H1 (cell line): Measurements from ENCODE around the gene FAM163A. TPM values are rescaled to one million over a fixed set of nuclear protein-coding genes. Genes with fewer than 3 reads are reported as not detected.

Experiments used
- CREB1 ChIP-seq: IDR thresholded peaks from 2 replicates; pipeline ENCODE4 v1.6.1; 2012; ENCODE audit warnings: inconsistent platforms
- HDAC6 ChIP-seq: IDR thresholded peaks from one replicate; pipeline ENCODE4 v1.7.1; 2012; ENCODE audit warnings: low read depth, mild to moderate bottlenecking, inconsistent platforms, low read length, moderate library complexity
- MAFK ChIP-seq: IDR thresholded peaks from 2 replicates; pipeline ENCODE4 v1.6.1; 2012; ENCODE audit warnings: low read depth, mild to moderate bottlenecking, improper control_type of control experiment, low read length
- POLR2A ChIP-seq, 2 experiments: IDR thresholded peaks; 1 replicate in 1 of 2; 2 replicates in 1 of 2; pipeline ENCODE4 v1.6.1; 2011; ENCODE audit warnings: low read depth in 2 of 2, low read length in 2 of 2, mild to moderate bottlenecking in 2 of 2; ENCODE audit errors: control extremely low read depth in 1 of 2
- RFX5 ChIP-seq: IDR thresholded peaks from 2 replicates; pipeline ENCODE4 v1.6.1; 2011; ENCODE audit warnings: low read depth, low read length, improper control_type of control experiment, borderline replicate concordance
- RNF2 ChIP-seq: fragments of 200-900, 300-1000 bp; sonication (generic); IDR thresholded peaks from 2 replicates; pipeline ENCODE4 v1.7.1; 2016; ENCODE audit warnings: borderline replicate concordance, low read depth, mild to moderate bottlenecking, antibody characterized with exemption, low read length; ENCODE audit not compliant: poor library complexity, severe bottlenecking; ENCODE audit errors: missing control alignments
- SP1 ChIP-seq: IDR thresholded peaks from 2 replicates; pipeline ENCODE4 v1.6.1; 2011; ENCODE audit warnings: low read depth, low read length
- SP4 ChIP-seq: IDR thresholded peaks from 2 replicates; pipeline ENCODE4 v1.6.1; 2012; ENCODE audit warnings: low read length, inconsistent platforms
- ZNF274 ChIP-seq: IDR thresholded peaks from 2 replicates; pipeline ENCODE4 v1.7.0; 2012; ENCODE audit warnings: low read length, borderline replicate concordance; ENCODE audit errors: extremely low read depth
- polyA plus RNA-seq, 7 experiments: library from polyadenylated mRNA; depleted of rRNA in 3 of 7; stranded (reverse) in 5 of 7; unstranded in 2 of 7; fragments of >200 nt in 5 of 7; fragments of 200-250 nt in 2 of 7; gene quantifications; 1 replicate in 5 of 7; 2 replicates in 1 of 7; 4 replicates in 1 of 7; pipeline versions ENCODE4 v1.2.1 to v1.2.3, GENCODE V29; 2011 to 2013; ENCODE audit warnings: missing spikeins in 2 of 7, mixed read lengths in 2 of 7
- total RNA-seq: library from RNA; stranded (reverse); fragmentation: NEBNext Ultra II Directional; extraction: Animal tissue kit (Norgen Biotek cat#: 25700); gene quantifications from 2 replicates; pipeline ENCODE4 v1.2.1, GENCODE V29; 2021
- TF ChIP-seq, protein P1 (sequence below): IDR thresholded peaks from 2 replicates; pipeline ENCODE4 v1.6.1; 2011; ENCODE audit warnings: low read length, improper control_type of control experiment

FAM163A gene
- total and polyA plus RNA-seq, 2 of the 8 experiments (the other 6 are each of a cell fraction or from before 2014, with no cell fraction given): 0.13 to 0.18 TPM

- TF ChIP-seq, protein P1, sequence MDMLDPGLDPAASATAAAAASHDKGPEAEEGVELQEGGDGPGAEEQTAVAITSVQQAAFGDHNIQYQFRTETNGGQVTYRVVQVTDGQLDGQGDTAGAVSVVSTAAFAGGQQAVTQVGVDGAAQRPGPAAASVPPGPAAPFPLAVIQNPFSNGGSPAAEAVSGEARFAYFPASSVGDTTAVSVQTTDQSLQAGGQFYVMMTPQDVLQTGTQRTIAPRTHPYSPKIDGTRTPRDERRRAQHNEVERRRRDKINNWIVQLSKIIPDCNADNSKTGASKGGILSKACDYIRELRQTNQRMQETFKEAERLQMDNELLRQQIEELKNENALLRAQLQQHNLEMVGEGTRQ: no peak
- no peak for TF ChIP-seq CREB1
- no peak for TF ChIP-seq ZNF274
- no peak for TF ChIP-seq POLR2A (IDR thresholded peaks at IDR 0.05; ENCODE audit: control extremely low read depth in 1 of 2, low read depth in 2 of 2, low read length in 2 of 2)
- TF ChIP-seq RFX5: no peak
- no peak for TF ChIP-seq RNF2
- no peak for TF ChIP-seq HDAC6
- TF ChIP-seq MAFK: no peak
- no peak for TF ChIP-seq SP1
- TF ChIP-seq SP4: no peak
- TF ChIP-seq, all 59 proteins: peak for 0
Measured at GRCh38 chr1:179714159-179714558, 28.9 kb upstream of the FAM163A start (continued).
